Neural cell (in vitro differentiated cells): ENCODE results near the gene NCLN.

Source experiments
- EP300 ChIP-seq: fragments of 450-650 bp; conservative IDR thresholded peaks from 2 replicates; pipeline ENCODE4 v1.6.1; 2014; ENCODE audit warnings: antibody characterized with exemption, mild to moderate bottlenecking, moderate library complexity; ENCODE audit not compliant: poor library complexity, severe bottlenecking
- EZH2 ChIP-seq: fragments of 200-600, 300-800 bp; shearing (Covaris generic), sonication (generic); IDR thresholded peaks from 2 replicates; pipeline ENCODE4 v1.6.1; 2014; ENCODE audit warnings: antibody characterized with exemption, low read length, borderline replicate concordance, mild to moderate bottlenecking; ENCODE audit not compliant: insufficient read depth, poor library complexity, severe bottlenecking
- POLR2AphosphoS5 ChIP-seq: IDR thresholded peaks from 2 replicates; pipeline ENCODE4 v1.6.1; 2012
- SMC3 ChIP-seq: fragments of 450-650 bp; conservative IDR thresholded peaks from 2 replicates; pipeline ENCODE4 v1.6.1; 2014; ENCODE audit warnings: antibody characterized with exemption, mild to moderate bottlenecking, moderate library complexity; ENCODE audit not compliant: poor library complexity
- TAF1 ChIP-seq: IDR thresholded peaks from 2 replicates; pipeline ENCODE4 v1.6.1; 2012; ENCODE audit warnings: low read depth
- TF ChIP-seq, protein P1 (sequence below): fragments of 450-650 bp; IDR thresholded peaks from 2 replicates; pipeline ENCODE4 v1.5.1; 2014; ENCODE audit warnings: antibody characterized with exemption, mild to moderate bottlenecking, moderate library complexity; ENCODE audit not compliant: poor library complexity, severe bottlenecking

DNA sequence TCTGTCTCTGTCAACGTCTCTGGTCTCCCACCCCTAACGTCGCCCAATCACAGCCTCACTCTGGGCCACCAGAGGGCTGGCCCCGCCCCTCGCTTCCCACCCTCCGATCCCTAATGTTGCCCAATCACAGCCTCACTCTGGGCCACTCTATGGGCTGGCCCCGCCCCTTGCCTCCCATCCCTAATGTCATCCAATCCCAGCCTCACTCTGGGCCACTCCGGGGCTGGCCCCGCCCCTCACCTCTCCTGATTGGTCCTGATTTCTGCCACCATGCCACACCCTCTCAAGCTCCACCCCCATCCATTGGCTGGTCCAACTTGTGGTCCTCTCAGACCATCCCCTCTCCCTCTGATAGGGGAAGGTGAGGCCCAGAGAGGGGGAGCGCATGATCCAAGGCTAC is 63.7 kb downstream of the NCLN start:
- TF ChIP-seq, protein P1, sequence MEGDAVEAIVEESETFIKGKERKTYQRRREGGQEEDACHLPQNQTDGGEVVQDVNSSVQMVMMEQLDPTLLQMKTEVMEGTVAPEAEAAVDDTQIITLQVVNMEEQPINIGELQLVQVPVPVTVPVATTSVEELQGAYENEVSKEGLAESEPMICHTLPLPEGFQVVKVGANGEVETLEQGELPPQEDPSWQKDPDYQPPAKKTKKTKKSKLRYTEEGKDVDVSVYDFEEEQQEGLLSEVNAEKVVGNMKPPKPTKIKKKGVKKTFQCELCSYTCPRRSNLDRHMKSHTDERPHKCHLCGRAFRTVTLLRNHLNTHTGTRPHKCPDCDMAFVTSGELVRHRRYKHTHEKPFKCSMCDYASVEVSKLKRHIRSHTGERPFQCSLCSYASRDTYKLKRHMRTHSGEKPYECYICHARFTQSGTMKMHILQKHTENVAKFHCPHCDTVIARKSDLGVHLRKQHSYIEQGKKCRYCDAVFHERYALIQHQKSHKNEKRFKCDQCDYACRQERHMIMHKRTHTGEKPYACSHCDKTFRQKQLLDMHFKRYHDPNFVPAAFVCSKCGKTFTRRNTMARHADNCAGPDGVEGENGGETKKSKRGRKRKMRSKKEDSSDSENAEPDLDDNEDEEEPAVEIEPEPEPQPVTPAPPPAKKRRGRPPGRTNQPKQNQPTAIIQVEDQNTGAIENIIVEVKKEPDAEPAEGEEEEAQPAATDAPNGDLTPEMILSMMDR, result no peak
- TF ChIP-seq SMC3 (no peak), TAF1 (no peak), EZH2 (no peak), POLR2AphosphoS5 (no peak), EP300 (no peak)
